ENCODE results near the gene METTL1.

Gene METTL1

GRCh38 chr12:57769594-57769993, 2.3 kb downstream of the METTL1 start:
- no peak for DNase-seq (ENCODE audit: low read depth in 2 of 2)

GRCh38 chr12:57767876-57768275, 4.0 kb downstream of the METTL1 start:
- no peak for DNase-seq (ENCODE audit: low read depth in 2 of 2)

- no peak for DNase-seq (ENCODE audit: low read depth in 2 of 2)
These were observed 4.6 kb downstream of the METTL1 start for GRCh38 chr12:57767305-57767698.

GRCh38 chr12:57766464-57767304, 5.2 kb downstream of the METTL1 start, which contains the start of gene CYP27B1:
CYP27B1 (minus strand) TSS chr12:57767078; CDS start chr12:57767041, 37 bp downstream.
- DNase-seq (ENCODE audit: low read depth in 2 of 2): no peak

- DNase-seq (ENCODE audit: low read depth in 2 of 2): no peak
These were observed 6.0 kb downstream of the METTL1 start for GRCh38 chr12:57765698-57766463.

GRCh38 chr12:57765003-57765697, 6.8 kb downstream of the METTL1 start:
- DNase-seq (ENCODE audit: low read depth in 2 of 2): no peak

- no peak for DNase-seq (ENCODE audit: low read depth in 2 of 2)
These were observed 7.3 kb downstream of the METTL1 start for GRCh38 chr12:57764662-57765002.

GRCh38 chr12:57763881-57764661, 7.8 kb downstream of the METTL1 start:
- no peak for DNase-seq (ENCODE audit: low read depth in 2 of 2)

GRCh38 chr12:57762463-57762862, 9.4 kb downstream of the METTL1 start:
- DNase-seq (ENCODE audit: low read depth in 2 of 2): no peak

- DNase-seq (ENCODE audit: low read depth in 2 of 2): no peak
These were observed 10.4 kb downstream of the METTL1 start for GRCh38 chr12:57761391-57761998.

- no peak for DNase-seq (ENCODE audit: low read depth in 2 of 2)
These were observed 11.4 kb downstream of the METTL1 start for GRCh38 chr12:57760347-57760982.

- DNase-seq (ENCODE audit: low read depth in 2 of 2): no peak
These were observed 12.4 kb downstream of the METTL1 start for GRCh38 chr12:57759360-57759980.

- DNase-seq (ENCODE audit: low read depth in 2 of 2): no peak
These were observed 13.1 kb downstream of the METTL1 start for GRCh38 chr12:57758552-57759359.

- DNase-seq (ENCODE audit: low read depth in 2 of 2): no peak
These were observed 14.1 kb downstream of the METTL1 start for GRCh38 chr12:57757771-57758170.

- DNase-seq (ENCODE audit: low read depth in 2 of 2): peak; percentile 40 to 43
These were observed 15.2 kb downstream of the METTL1 start for GRCh38 chr12:57756406-57757341.

GRCh38 chr12:57755454-57756372, 16.2 kb downstream of the METTL1 start:
- no peak for DNase-seq (ENCODE audit: low read depth in 2 of 2)

GRCh38 chr12:57755194-57755453, 16.8 kb downstream of the METTL1 start:
- DNase-seq (ENCODE audit: low read depth in 2 of 2): no peak

Measured in stimulated activated CD8-positive, alpha-beta memory T cell treated with anti-CD3 and anti-CD28 coated beads, Interleukin-7, amount 100 ng/mL, for 1 hour (primary cell).